PC-9 (cell line): Measurements from ENCODE around the gene TUBA4B. TPM values are rescaled to one million over a fixed set of nuclear protein-coding genes. Genes with fewer than 3 reads are reported as not detected.
A peak's percentile ranks its signal among the peaks of the same experiment; 100 is the strongest.

ENCODE experiments used
- BruUV-seq: library from RNA; stranded (reverse); fragments of 400-500 nt; replicated peaks from 2 replicates; lab custom pipeline; 2021; lab: Mats Ljungman, UMichigan
- CTCF ChIA-PET: fragments of 300-600 bp; sonication (Branson Sonifier 250); formaldehyde crosslinking; loops from one replicate; lab custom pipeline; 2022; ENCODE audit warnings: antibody characterized with exemption; lab: Charles Lee
- POLR2A ChIA-PET: fragments of 300-600 bp; sonication (Branson Sonifier 250); formaldehyde crosslinking; loops from one replicate; lab custom pipeline; 2022; ENCODE audit warnings: antibody characterized with exemption; ENCODE audit not compliant: unreplicated experiment; lab: Charles Lee
- DNase-seq, 2 experiments: peaks; one replicate each; pipeline versions ENCODE4 v3.0.0 to v3.0.0-alpha.2; 2015 to 2022; ENCODE audit warnings: mixed read lengths in 1 of 2
- H2AFZ ChIP-seq: fragments of 200-600 bp; sonication (generic); 2 replicates; pipeline ENCODE4 v1.8.1; 2017; ENCODE audit warnings: antibody characterized with exemption
- H3F3A ChIP-seq: fragments of 200-600 bp; sonication (generic); 2 replicates; pipeline ENCODE4 v1.8.1; 2017; ENCODE audit warnings: antibody characterized with exemption, mild to moderate bottlenecking, low read depth; ENCODE audit not compliant: insufficient read depth
- H3K27ac ChIP-seq: fragments of 200-600 bp; sonication (generic); 2 replicates; pipeline ENCODE4 v1.6.1; 2016; ENCODE audit warnings: mixed run types
- H3K27me3 ChIP-seq: fragments of 200-600 bp; sonication (generic); 2 replicates; pipeline ENCODE4 v1.6.1; 2016; ENCODE audit warnings: low read depth, mixed run types; ENCODE audit not compliant: insufficient read depth
- H3K36me3 ChIP-seq: fragments of 200-600 bp; sonication (generic); 2 replicates; pipeline ENCODE4 v1.6.1; 2016; ENCODE audit warnings: low read depth, mixed run types
- H3K4me1 ChIP-seq: fragments of 200-600 bp; sonication (generic); replicated peaks from 2 replicates; pipeline ENCODE4 v1.6.1; 2016; ENCODE audit warnings: mixed run types; ENCODE audit not compliant: insufficient read depth
- H3K4me2 ChIP-seq: fragments of 200-600 bp; sonication (generic); 2 replicates; pipeline ENCODE4 v1.6.1; 2017; ENCODE audit warnings: mixed run types
- H3K4me3 ChIP-seq: fragments of 200-600 bp; sonication (generic); 2 replicates; pipeline ENCODE4 v1.6.1; 2016; ENCODE audit warnings: mixed run types
- H3K79me2 ChIP-seq: fragments of 200-600 bp; sonication (generic); 2 replicates; pipeline ENCODE4 v1.6.1; 2017; ENCODE audit warnings: low read depth, mixed run types
- H3K9me2 ChIP-seq: fragments of 200-600 bp; sonication (generic); 2 replicates; pipeline ENCODE4 v1.8.1; 2017; ENCODE audit warnings: mild to moderate bottlenecking; ENCODE audit not compliant: insufficient read depth
- H3K9me3 ChIP-seq: fragments of 200-600 bp; sonication (generic); 2 replicates; pipeline ENCODE4 v1.8.1; 2016; ENCODE audit warnings: low read depth; ENCODE audit not compliant: insufficient read depth
- H4K20me1 ChIP-seq: fragments of 200-600 bp; sonication (generic); 2 replicates; pipeline ENCODE4 v1.8.1; 2017; ENCODE audit not compliant: insufficient read depth
- EZH2 ChIP-seq: fragments of 200-600 bp; sonication (generic); IDR thresholded peaks from 2 replicates; pipeline ENCODE4 v1.8.0; 2017; ENCODE audit warnings: antibody characterized with exemption, low read depth
- intact Hi-C: fragments of 100-400 bp; cut with micrococcal nuclease; formaldehyde crosslinking; loops from one replicate; pipeline ENCODE4 v1.10.0; 2022; ENCODE audit not compliant: unreplicated experiment
- total RNA-seq: library from RNA; stranded (reverse); gene quantifications from 2 replicates; pipeline ENCODE4 v1.2.3, GENCODE V29; 2021
- TF ChIP-seq, protein P1 (sequence below): fragments of 200-600 bp; sonication (generic); conservative IDR thresholded peaks from 2 replicates; pipeline ENCODE4 v1.6.1; 2017; ENCODE audit warnings: mixed run types, antibody characterized with exemption, mild to moderate bottlenecking, moderate library complexity

Gene TUBA4B
- total RNA-seq, 1 experiment from 2014 or later: not detected

DNA sequence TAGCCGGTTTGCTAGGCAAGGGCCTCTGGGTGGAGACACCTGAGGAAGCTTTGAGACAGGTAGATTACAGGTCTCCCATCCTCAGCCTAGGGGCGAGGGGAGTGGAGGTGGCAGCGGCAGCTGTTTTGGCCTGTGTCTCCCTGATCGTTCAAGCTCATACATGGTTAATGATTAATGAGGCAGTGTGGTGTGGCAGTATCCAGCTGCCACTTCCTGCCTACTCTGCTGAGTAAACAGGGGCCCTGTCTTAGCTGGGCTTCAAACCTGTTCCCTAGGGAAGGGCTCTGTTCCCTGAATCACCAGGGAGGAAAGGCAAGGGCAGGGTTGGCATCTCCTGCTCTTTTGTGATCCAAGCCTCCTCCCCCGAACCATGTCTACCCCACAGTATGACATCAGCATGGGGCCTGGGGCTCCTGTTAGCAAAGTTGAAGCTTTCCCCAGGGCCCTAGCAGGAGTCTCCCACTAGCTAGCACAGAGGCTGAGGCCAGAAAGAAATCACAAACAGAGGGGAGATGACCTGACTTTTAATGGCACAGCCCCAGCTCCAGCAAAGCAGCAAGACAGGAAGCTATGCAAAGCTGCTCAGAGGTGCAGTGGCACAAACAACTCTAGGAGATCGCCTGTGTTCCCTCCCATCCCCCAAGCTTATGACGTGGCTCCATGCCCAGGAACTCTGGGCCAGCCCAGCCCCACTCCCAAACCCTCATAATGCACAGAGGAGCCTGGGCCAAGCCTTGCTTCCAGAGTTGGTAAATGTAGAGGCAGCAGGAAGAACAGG lies 3.7 kb upstream of the TUBA4B start:
- H3K27ac ChIP-seq: peak overlapping the region; percentile 78
- H3K4me2 ChIP-seq: peak overlapping the region; percentile 73
- no peak overlapping the region for H2AFZ ChIP-seq
- CTCF ChIA-PET: interaction anchor here (0.8 to 1.2 kb wide), 3 partner anchors 25 to 274 kb away, joined by 3 to 13 read pairs (median 5); no protein-coding TSS in a partner anchor
- no TSS peak for BruUV-seq
- peaks cover 53% of the 10 kb centered on the region for H3K79me2 ChIP-seq
- H3K9me2 ChIP-seq: no peaks in the 10 kb centered on the region
- H3K27me3 ChIP-seq: no peaks in the 10 kb centered on the region
- peaks cover 44% of the 10 kb centered on the region for H3F3A ChIP-seq
- H3K36me3 ChIP-seq: 0 out of 2 replicates have a peak, but pooled peaks cover 9% of the 10 kb centered on the region
- peak; percentile 81 to 86 for DNase-seq
- peaks cover 66% of the 10 kb centered on the region for H3K4me1 ChIP-seq
- H4K20me1 ChIP-seq: no peaks in the 10 kb centered on the region
- POLR2A ChIA-PET: interaction anchor here (0.5 to 1.6 kb wide), 8 partner anchors 12 to 203 kb away, joined by 4 to 16 read pairs (median 6); partner anchors contain the start of genes ANKZF1 and DNAJB2
- no peak for TF ChIP-seq EZH2
- TF ChIP-seq, protein P1, sequence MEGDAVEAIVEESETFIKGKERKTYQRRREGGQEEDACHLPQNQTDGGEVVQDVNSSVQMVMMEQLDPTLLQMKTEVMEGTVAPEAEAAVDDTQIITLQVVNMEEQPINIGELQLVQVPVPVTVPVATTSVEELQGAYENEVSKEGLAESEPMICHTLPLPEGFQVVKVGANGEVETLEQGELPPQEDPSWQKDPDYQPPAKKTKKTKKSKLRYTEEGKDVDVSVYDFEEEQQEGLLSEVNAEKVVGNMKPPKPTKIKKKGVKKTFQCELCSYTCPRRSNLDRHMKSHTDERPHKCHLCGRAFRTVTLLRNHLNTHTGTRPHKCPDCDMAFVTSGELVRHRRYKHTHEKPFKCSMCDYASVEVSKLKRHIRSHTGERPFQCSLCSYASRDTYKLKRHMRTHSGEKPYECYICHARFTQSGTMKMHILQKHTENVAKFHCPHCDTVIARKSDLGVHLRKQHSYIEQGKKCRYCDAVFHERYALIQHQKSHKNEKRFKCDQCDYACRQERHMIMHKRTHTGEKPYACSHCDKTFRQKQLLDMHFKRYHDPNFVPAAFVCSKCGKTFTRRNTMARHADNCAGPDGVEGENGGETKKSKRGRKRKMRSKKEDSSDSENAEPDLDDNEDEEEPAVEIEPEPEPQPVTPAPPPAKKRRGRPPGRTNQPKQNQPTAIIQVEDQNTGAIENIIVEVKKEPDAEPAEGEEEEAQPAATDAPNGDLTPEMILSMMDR: no peak
- H3K4me3 ChIP-seq: peak overlapping the region; percentile 21; the same call in 1 of the 2 replicates
- intact Hi-C loops: loop anchor here (1.0 to 2.0 kb wide), 6 partner anchors 20 to 73 kb away; partner anchors contain the start of genes ANKZF1, ATG9A, CNPPD1 and DNAJB2
- H3K9me3 ChIP-seq: no peaks in the 10 kb centered on the region

DNA sequence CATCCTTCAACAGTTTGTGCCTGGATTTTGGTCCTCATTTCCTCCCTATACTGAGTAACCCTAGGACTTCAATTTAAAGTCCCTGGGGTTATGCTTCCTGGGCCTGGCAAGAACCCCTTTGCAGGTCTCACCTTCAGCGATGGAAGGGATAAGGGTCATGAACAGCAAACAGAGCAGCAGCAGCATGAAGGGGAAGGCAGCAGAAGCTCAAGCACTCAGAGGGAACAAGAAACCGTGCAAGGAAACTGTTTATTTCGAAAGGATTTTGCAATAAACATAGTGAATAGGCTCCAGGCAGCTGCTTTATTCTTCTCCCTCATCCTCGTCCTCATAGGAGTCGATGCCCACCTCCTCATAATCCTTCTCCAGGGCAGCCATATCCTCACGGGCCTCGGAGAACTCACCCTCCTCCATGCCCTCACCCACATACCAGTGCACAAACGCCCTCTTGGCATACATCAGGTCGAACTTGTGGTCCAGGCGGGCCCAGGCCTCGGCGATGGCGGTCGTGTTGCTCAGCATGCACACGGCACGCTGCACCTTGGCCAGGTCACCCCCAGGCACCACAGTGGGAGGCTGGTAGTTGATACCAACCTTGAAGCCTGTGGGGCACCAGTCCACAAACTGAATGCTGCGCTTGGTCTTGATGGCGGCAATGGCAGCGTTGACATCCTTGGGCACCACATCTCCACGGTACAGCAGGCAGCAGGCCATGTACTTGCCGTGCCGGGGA lies 2.8 kb upstream of the TUBA4B start:
- Histone ChIP-seq H3K9me2 (no peaks in the 10 kb centered on the region), H3F3A (peaks cover 44% of the 10 kb centered on the region), H3K4me1 (peaks cover 70% of the 10 kb centered on the region), H3K9me3 (no peaks in the 10 kb centered on the region), H3K4me3 (peak overlapping the region; percentile 21; the same call in 1 of the 2 replicates), H3K4me2 (peak overlapping the region; percentile 73), H2AFZ (no peak overlapping the region), H4K20me1 (no peaks in the 10 kb centered on the region), H3K27me3 (no peaks in the 10 kb centered on the region), H3K36me3 (0 out of 2 replicates have a peak, but pooled peaks cover 9% of the 10 kb centered on the region), H3K27ac (peak overlapping the region; percentile 78), H3K79me2 (peaks cover 53% of the 10 kb centered on the region)
- DNase-seq: no peak
- ChIA-PET CTCF (interaction anchor here (0.8 to 1.1 kb wide), 2 partner anchors 45 to 273 kb away, joined by 3 to 13 read pairs; no protein-coding TSS in a partner anchor), POLR2A (interaction anchor here (0.6 to 1.6 kb wide), 3 partner anchors 12 to 43 kb away, joined by 4 to 15 read pairs (median 6); partner anchors contain the start of gene DNAJB2)
- no TSS peak for BruUV-seq
- intact Hi-C loops: no loop called here
- TF ChIP-seq, protein P1: no peak
- no peak for TF ChIP-seq EZH2

GRCh38 chr2:219251656-219252055 lies 1.4 kb upstream of the TUBA4B start:
- peak overlapping the region; percentile 84; the same call in 1 of the 2 replicates for H3K4me2 ChIP-seq
- no TSS peak for BruUV-seq
- peaks cover 44% of the 10 kb centered on the region for H3F3A ChIP-seq
- 0 out of 2 replicates have a peak, but pooled peaks cover 9% of the 10 kb centered on the region for H3K36me3 ChIP-seq
- no peaks in the 10 kb centered on the region for H4K20me1 ChIP-seq
- ChIA-PET POLR2A (interaction anchor here (0.6 kb wide), 1 partner anchor 29 kb away, joined by 3 read pairs; no protein-coding TSS in a partner anchor), CTCF (interaction anchor here (0.6 to 0.7 kb wide), 2 partner anchors 43 to 65 kb away, joined by 3 to 4 read pairs; no protein-coding TSS in a partner anchor)
- H3K4me1 ChIP-seq: peaks cover 65% of the 10 kb centered on the region
- TF ChIP-seq, protein P1: no peak
- TF ChIP-seq EZH2: no peak
- no peaks in the 10 kb centered on the region for H3K9me3 ChIP-seq
- no peak overlapping the region for H2AFZ ChIP-seq
- H3K27me3 ChIP-seq: no peaks in the 10 kb centered on the region
- DNase-seq: no peak
- no peaks in the 10 kb centered on the region for H3K9me2 ChIP-seq
- H3K79me2 ChIP-seq: peaks cover 41% of the 10 kb centered on the region
- intact Hi-C loops: no loop called here
- no peak overlapping the region for H3K27ac ChIP-seq
- H3K4me3 ChIP-seq: 0 out of 2 replicates have a peak overlapping the region, but pooled peaks have one; percentile 87
